Upper lobe of left lung (tissue), 4 donors: ENCODE results near the gene CDC23.

Source experiments
- EP300 ChIP-seq, 4 donors: sonication (generic); formaldehyde crosslinking; IDR thresholded peaks; one replicate each; pipeline ENCODE4 v1.5.1; 2017; ENCODE audit warnings: antibody characterized with exemption in 4 of 4, control low read depth in 2 of 4
- POLR2A ChIP-seq, 4 donors: fragments of 450-650 bp; IDR thresholded peaks; one replicate each; pipeline ENCODE4 v1.5.1; 2016 to 2017; ENCODE audit warnings: antibody characterized with exemption in 4 of 4, mild to moderate bottlenecking in 2 of 4
- POLR2AphosphoS5 ChIP-seq, 2 donors: sonication (generic); formaldehyde crosslinking; IDR thresholded peaks; one replicate each; pipeline ENCODE4 v1.5.1; 2017; ENCODE audit warnings: antibody characterized with exemption in 2 of 2
- TF ChIP-seq, protein P1 (sequence below), 6 experiments: fragments of 450-650 bp in 4 of 6; fragments of 200-600 bp in 2 of 6; sonication (generic) in 2 of 6; IDR thresholded peaks; one replicate each; pipeline ENCODE4 v1.5.1; 2016 to 2019; ENCODE audit warnings: antibody characterized with exemption in 6 of 6

DNA sequence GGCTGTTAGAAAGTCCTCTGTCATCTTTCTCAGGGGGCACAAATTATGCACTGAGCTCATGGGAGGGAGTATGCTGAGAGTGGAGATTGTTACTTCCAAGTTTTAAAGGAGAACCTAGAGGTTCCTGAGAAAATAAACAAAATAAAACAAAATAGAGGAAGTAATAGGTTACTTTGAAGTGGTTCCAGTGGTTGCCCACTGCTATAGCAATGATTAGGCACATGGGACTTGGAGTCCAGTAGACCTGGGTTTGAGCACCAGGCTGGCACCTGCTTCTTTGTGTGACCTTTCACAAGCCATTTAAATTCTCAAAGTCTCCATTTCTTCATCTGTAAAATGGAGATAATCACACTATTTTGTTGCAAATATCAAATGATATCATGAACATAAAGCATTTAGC, 13.8 kb upstream of the CDC23 start:
- TF ChIP-seq, protein P1, sequence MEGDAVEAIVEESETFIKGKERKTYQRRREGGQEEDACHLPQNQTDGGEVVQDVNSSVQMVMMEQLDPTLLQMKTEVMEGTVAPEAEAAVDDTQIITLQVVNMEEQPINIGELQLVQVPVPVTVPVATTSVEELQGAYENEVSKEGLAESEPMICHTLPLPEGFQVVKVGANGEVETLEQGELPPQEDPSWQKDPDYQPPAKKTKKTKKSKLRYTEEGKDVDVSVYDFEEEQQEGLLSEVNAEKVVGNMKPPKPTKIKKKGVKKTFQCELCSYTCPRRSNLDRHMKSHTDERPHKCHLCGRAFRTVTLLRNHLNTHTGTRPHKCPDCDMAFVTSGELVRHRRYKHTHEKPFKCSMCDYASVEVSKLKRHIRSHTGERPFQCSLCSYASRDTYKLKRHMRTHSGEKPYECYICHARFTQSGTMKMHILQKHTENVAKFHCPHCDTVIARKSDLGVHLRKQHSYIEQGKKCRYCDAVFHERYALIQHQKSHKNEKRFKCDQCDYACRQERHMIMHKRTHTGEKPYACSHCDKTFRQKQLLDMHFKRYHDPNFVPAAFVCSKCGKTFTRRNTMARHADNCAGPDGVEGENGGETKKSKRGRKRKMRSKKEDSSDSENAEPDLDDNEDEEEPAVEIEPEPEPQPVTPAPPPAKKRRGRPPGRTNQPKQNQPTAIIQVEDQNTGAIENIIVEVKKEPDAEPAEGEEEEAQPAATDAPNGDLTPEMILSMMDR (IDR thresholded peaks at IDR 0.05): no peak
- TF ChIP-seq POLR2A (IDR thresholded peaks at IDR 0.05) (no peak), EP300 (IDR thresholded peaks at IDR 0.05) (no peak), POLR2AphosphoS5 (IDR thresholded peaks at IDR 0.05) (no peak)
